HepG2 (cell line): ENCODE data around the gene ZNF546. TPM values are rescaled to one million over a fixed set of nuclear protein-coding genes. Genes with fewer than 3 reads are reported as not detected.

ENCODE experiments used
- ATAC-seq: fragments of 200-7000 bp; cut with Tn5 transposase; 3 replicates; pipeline ENCODE4 v1.9.1; 2020; ENCODE audit warnings: mild to moderate bottlenecking, moderate library complexity
- BruUV-seq: library from RNA; stranded (reverse); fragments of 400-500 nt; replicated peaks from 2 replicates; lab custom pipeline; 2021; lab: Mats Ljungman, UMichigan
- CTCF ChIA-PET: fragments of 300-600 bp; formaldehyde crosslinking; extraction: SDS; loops from one replicate; lab custom pipeline; 2021; ENCODE audit warnings: low total read pairs, inconsistent platforms, low intra/inter-chr PET ratio; lab: Yijun Ruan, JAX
- POLR2A ChIA-PET: fragments of 350-600 bp; sonication (Branson Sonifier 250); formaldehyde crosslinking; loops from one replicate; lab custom pipeline; 2020; ENCODE audit warnings: antibody characterized with exemption, inconsistent platforms; lab: Yijun Ruan, JAX
- DNase-seq: peaks from one replicate; pipeline ENCODE4 v3.0.0-alpha.2; 2015; ENCODE audit warnings: low spot score
- FAIRE-seq: peaks from 3 replicates; lab custom pipeline; 2011; peaks lifted over from hg19 to GRCh38; lab: Jason Lieb, UNC
- H2AFZ ChIP-seq: one replicate; pipeline ENCODE4 v1.6.1; 2011; ENCODE audit warnings: low read length, inconsistent platforms
- H3K27ac ChIP-seq: fragments of 300-600 bp; 3 replicates; pipeline ENCODE4 v1.8.0; 2011; ENCODE audit warnings: mixed run types, mild to moderate bottlenecking, mixed read lengths, low read length, inconsistent platforms; ENCODE audit not compliant: insufficient read depth; ENCODE audit errors: extremely low read length
- H3K27me3 ChIP-seq, 2 experiments: fragments of 200-600 bp in 1 of 2; 2 replicates in 1 of 2; 3 replicates in 1 of 2; pipeline versions ENCODE4 v1.6.0 to v1.8.0; 2011; ENCODE audit warnings: low read length in 2 of 2, mild to moderate bottlenecking in 2 of 2, moderate library complexity in 2 of 2, inconsistent platforms in 1 of 2; ENCODE audit not compliant: insufficient read depth in 2 of 2, control insufficient read depth in 1 of 2
- H3K36me3 ChIP-seq, 2 experiments: fragments of 200-600 bp in 1 of 2; replicated peaks in 1 of 2; 2 replicates in 1 of 2; 3 replicates in 1 of 2; pipeline versions ENCODE4 v1.5.1 to v1.8.0; 2011; ENCODE audit warnings: low read length in 2 of 2, inconsistent platforms in 1 of 2; ENCODE audit not compliant: insufficient read depth in 2 of 2, control insufficient read depth in 1 of 2
- H3K4me1 ChIP-seq: 2 replicates; pipeline ENCODE4 v1.5.1; 2012; ENCODE audit warnings: low read length, inconsistent platforms; ENCODE audit not compliant: insufficient read depth
- H3K4me2 ChIP-seq: 2 replicates; pipeline ENCODE4 v1.6.0; 2011; ENCODE audit warnings: low read depth, low read length, inconsistent platforms
- H3K4me3 ChIP-seq, 3 experiments: fragments of 200-600 bp in 1 of 3; sonication (generic), shearing (Covaris generic) in 1 of 3; replicated peaks in 1 of 3; 2 replicates each; pipeline ENCODE4 v1.5.1; 2011 to 2016; ENCODE audit warnings: low read length in 3 of 3, inconsistent platforms in 2 of 3, low read depth in 2 of 3, mild to moderate bottlenecking in 2 of 3, control low read depth in 1 of 3, mixed read lengths in 1 of 3; ENCODE audit not compliant: insufficient read depth in 1 of 3
- H3K79me2 ChIP-seq: one replicate; pipeline ENCODE4 v1.6.1; 2011; ENCODE audit warnings: low read length, inconsistent platforms; ENCODE audit not compliant: insufficient read depth
- H3K9ac ChIP-seq: 2 replicates; pipeline ENCODE4 v1.6.0; 2011; ENCODE audit warnings: mild to moderate bottlenecking, low read depth, low read length, inconsistent platforms; ENCODE audit not compliant: insufficient read depth
- H3K9me3 ChIP-seq: 2 replicates; pipeline ENCODE4 v1.5.1; 2012; ENCODE audit warnings: mild to moderate bottlenecking, low read length
- H4K20me1 ChIP-seq: 2 replicates; pipeline ENCODE4 v1.6.0; 2011; ENCODE audit warnings: inconsistent platforms, mild to moderate bottlenecking, low read length, moderate library complexity; ENCODE audit not compliant: insufficient read depth
- ARID5B ChIP-seq: IDR thresholded peaks from 2 replicates; pipeline ENCODE4 v1.4.0; 2020; ENCODE audit warnings: mild to moderate bottlenecking, missing genetic modification reagents
- ATF2 ChIP-seq: sonication (generic); formaldehyde crosslinking; IDR thresholded peaks from 2 replicates; pipeline ENCODE4 v1.4.0; 2020; ENCODE audit warnings: missing genetic modification reagents
- BRD4 ChIP-seq: sonication (generic); formaldehyde crosslinking; IDR thresholded peaks from 2 replicates; pipeline ENCODE4 v1.4.0; 2020; ENCODE audit warnings: missing genetic modification reagents
- GLI4 ChIP-seq: sonication (generic); formaldehyde crosslinking; IDR thresholded peaks from 2 replicates; pipeline ENCODE4 v1.5.1; 2020; ENCODE audit warnings: missing genetic modification reagents, mild to moderate bottlenecking, moderate library complexity, borderline replicate concordance
- HOXA9 ChIP-seq: sonication (generic); formaldehyde crosslinking; IDR thresholded peaks from 2 replicates; pipeline ENCODE4 v1.8.1; 2022; ENCODE audit warnings: missing genetic modification reagents, mild to moderate bottlenecking, moderate library complexity, borderline replicate concordance
- KLF16 ChIP-seq, 2 experiments: sonication (generic) in 1 of 2; formaldehyde crosslinking in 1 of 2; IDR thresholded peaks; 2 replicates each; pipeline versions ENCODE4 v1.6.1 to v1.8.0; 2016 to 2023; ENCODE audit warnings: missing genetic modification reagents in 2 of 2, missing compliant biosample characterization in 1 of 2
- ZBTB20 ChIP-seq: sonication (generic); formaldehyde crosslinking; IDR thresholded peaks from 2 replicates; pipeline ENCODE4 v1.8.1; 2023; ENCODE audit warnings: missing genetic modification reagents, low read depth, mild to moderate bottlenecking, borderline replicate concordance
- ZNF234 ChIP-seq: sonication (generic); formaldehyde crosslinking; conservative IDR thresholded peaks from 2 replicates; pipeline ENCODE4 v1.5.1; 2020; ENCODE audit warnings: mild to moderate bottlenecking, missing genetic modification reagents
- ZNF253 ChIP-seq: sonication (generic); formaldehyde crosslinking; IDR thresholded peaks from 2 replicates; pipeline ENCODE4 v1.8.0; 2022; ENCODE audit warnings: mild to moderate bottlenecking, missing genetic modification reagents, borderline replicate concordance
- ZNF512 ChIP-seq: sonication (generic); formaldehyde crosslinking; IDR thresholded peaks from 2 replicates; pipeline ENCODE4 v1.4.0; 2020; ENCODE audit warnings: mild to moderate bottlenecking, missing genetic modification reagents
- ZNF747 ChIP-seq: sonication (generic); formaldehyde crosslinking; IDR thresholded peaks from 2 replicates; pipeline ENCODE4 v1.8.1; 2023; ENCODE audit warnings: missing genetic modification reagents, mild to moderate bottlenecking, borderline replicate concordance
- WGBS: methylation state at CpG from one replicate; pipeline ENCODE4 v1.1.6; 2017; ENCODE audit warnings: low lambda C conversion rate; 5-methylcytosine and 5-hydroxymethylcytosine counted together
- in situ Hi-C: cut with HindIII; loops from 2 replicates; pipeline ENCODE4 v1.10.0; 2017; ENCODE audit warnings: low pct_unique_long_range_greater_than_20kb; ENCODE audit not compliant: extremely low pct_ligation_motif_present
- intact Hi-C: fragments of 100-400 bp; cut with micrococcal nuclease; formaldehyde crosslinking; loops from one replicate; pipeline ENCODE4 v1.10.0; 2022; ENCODE audit not compliant: unreplicated experiment
- polyA plus RNA-seq, 8 experiments: library from polyadenylated mRNA; depleted of rRNA in 3 of 8; stranded (reverse) in 7 of 8; unstranded in 1 of 8; fragments of >200 nt; fragmentation: Illumina TruSeq in 4 of 8; extraction: Trizol in 4 of 8; gene quantifications; 2 replicates each; pipeline versions ENCODE4 v1.2.1 to v1.2.3, GENCODE V29; 2011 to 2016; ENCODE audit warnings: low read depth in 4 of 8, missing spikeins in 1 of 8, mixed read lengths in 1 of 8; ENCODE audit not compliant: insufficient read depth in 1 of 8
- total RNA-seq, 5 experiments: library from RNA; depleted of rRNA; stranded (reverse); fragments of >200 nt; fragmentation: Illumina TruSeq; extraction: Trizol; gene quantifications; 2 replicates each; pipeline ENCODE4 v1.2.3, GENCODE V29; 2016; ENCODE audit warnings: low read depth in 1 of 5

ZNF546 gene
- total and polyA plus RNA-seq, 2 of the 13 experiments (the other 11 are each of a cell fraction or from before 2014, with no cell fraction given) = 2.2 to 4.1 TPM

GRCh38 chr19:40005691-40006272 is 8.9 kb downstream of the ZNF546 start (continued):
- TF ChIP-seq ARID5B (CRISPR knock-in tag) (no peak), ZBTB20 (CRISPR knock-in tag) (no peak), ZNF747 (CRISPR knock-in tag) (no peak), ZNF512 (CRISPR knock-in tag) (no peak), KLF16 (CRISPR knock-in tag; IDR thresholded peaks at IDR 0.05) (no peak)

DNA sequence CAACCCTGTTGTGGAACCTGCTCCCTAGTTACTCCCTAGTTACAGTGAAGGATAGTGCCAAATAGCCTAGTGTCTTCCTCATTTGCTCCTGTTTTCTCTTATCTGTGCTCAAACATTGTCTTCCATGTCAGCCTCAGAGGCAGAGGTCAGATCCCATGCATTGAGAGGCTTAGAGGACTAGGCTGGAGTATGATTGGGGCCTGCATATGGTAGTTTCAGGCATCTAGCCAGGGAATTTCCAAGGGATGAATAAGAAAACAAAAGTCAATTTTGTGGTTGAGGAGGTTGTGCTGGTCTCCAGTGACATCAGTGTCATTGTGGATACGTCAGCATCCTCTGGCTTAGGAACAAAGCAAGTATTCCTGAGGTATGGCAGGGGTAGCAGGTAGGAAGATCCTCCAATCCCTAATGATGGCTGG is 9.4 kb downstream of the ZNF546 start:
- FAIRE-seq = no peak
- Histone ChIP-seq H3K9me3 (no peaks in the 10 kb centered on the region), H3K27me3 (no peaks in the 10 kb centered on the region), H3K4me1 (no peaks in the 10 kb centered on the region), H3K79me2 (no peaks in the 10 kb centered on the region), H3K27ac (no peak overlapping the region), H3K4me2 (no peak overlapping the region), H2AFZ (no peak overlapping the region), H3K4me3 (no peak overlapping the region), H4K20me1 (no peaks in the 10 kb centered on the region), H3K9ac (no peak overlapping the region), H3K36me3 (peaks cover 8 to 23% of the 10 kb centered on the region in 2 experiments)
- TF ChIP-seq BRD4 (CRISPR knock-in tag) (no peak), ATF2 (CRISPR knock-in tag) (no peak), GLI4 (CRISPR knock-in tag) (no peak), HOXA9 (CRISPR knock-in tag) (no peak), ZNF253 (CRISPR knock-in tag) (no peak), ZNF234 (no peak)
- DNase-seq = no peak
- CTCF ChIA-PET = no interaction called here
- ATAC-seq = no peak
- POLR2A ChIA-PET = no interaction called here
- in situ Hi-C loops (no loop called here), intact Hi-C loops (no loop called here)
- 100% methylated on average over 1 of the region's 1 CpG for WGBS
- BruUV-seq = no TSS peak
